GM13976 (cell line): ENCODE results near the gene DOCK8.
A peak's percentile ranks its signal among the peaks of the same experiment; 100 is the strongest.

ENCODE experiments used
- DNase-seq: peaks from one replicate; pipeline ENCODE4 v3.0.0; 2012; ENCODE audit warnings: low spot score
- in situ Hi-C: fragments of 300-500 bp; cut with MboI; formaldehyde crosslinking; loops from one replicate; pipeline ENCODE4 v1.12.0; 2022; ENCODE audit warnings: low sequenced_read_pairs, mixed read lengths, inconsistent platforms; ENCODE audit not compliant: unreplicated experiment
- TF ChIP-seq, protein P1 (sequence below): IDR thresholded peaks from 2 replicates; pipeline ENCODE4 v1.5.1; 2012; ENCODE audit warnings: borderline replicate concordance, mild to moderate bottlenecking; ENCODE audit not compliant: insufficient read depth; ENCODE audit errors: extremely low read depth, missing control alignments, control extremely low read depth

Gene DOCK8

DNA sequence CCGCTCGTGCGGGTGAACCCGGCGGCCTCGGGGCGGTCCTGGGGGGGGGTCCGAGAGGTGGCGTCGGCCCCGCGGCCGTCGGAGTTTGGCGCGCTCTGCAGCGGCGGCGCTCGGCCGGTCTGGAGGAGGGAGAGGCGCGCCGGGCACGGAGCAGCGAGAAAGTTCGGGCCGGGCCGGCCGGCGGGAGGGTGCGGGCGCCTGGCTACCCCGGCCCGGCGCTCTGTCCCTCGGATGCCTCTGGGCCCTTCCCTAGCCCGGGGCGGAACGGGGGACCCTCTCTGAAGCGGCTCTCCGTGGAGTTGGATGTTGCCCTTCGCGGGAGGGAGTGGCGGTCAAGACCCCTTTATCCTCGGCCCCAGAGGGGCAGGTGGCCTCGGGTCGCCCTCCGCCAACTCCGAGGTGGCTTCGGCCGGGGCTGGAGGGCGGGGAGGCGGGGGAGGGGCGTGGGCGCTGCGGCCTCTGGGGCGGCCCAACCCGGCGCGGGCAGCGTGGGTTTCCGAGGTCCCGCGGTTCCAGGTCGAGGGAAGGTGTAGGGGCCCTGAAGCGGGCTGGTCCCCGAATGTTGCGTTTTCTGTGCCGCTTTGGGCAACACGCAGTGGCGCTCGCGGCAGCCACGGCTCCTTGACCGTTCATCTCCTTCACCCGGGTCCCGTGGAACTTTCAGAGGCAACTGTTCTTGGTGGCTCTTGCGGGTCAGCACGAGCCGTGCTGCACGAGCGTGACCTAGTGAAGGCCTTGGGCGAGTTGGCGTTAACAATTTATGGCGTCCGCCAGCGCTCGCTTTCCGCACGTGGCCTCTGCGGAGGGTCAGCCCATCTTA lies 290.5 kb downstream of the DOCK8 start:
- DNase-seq: peak; percentile 50
- TF ChIP-seq, protein P1, sequence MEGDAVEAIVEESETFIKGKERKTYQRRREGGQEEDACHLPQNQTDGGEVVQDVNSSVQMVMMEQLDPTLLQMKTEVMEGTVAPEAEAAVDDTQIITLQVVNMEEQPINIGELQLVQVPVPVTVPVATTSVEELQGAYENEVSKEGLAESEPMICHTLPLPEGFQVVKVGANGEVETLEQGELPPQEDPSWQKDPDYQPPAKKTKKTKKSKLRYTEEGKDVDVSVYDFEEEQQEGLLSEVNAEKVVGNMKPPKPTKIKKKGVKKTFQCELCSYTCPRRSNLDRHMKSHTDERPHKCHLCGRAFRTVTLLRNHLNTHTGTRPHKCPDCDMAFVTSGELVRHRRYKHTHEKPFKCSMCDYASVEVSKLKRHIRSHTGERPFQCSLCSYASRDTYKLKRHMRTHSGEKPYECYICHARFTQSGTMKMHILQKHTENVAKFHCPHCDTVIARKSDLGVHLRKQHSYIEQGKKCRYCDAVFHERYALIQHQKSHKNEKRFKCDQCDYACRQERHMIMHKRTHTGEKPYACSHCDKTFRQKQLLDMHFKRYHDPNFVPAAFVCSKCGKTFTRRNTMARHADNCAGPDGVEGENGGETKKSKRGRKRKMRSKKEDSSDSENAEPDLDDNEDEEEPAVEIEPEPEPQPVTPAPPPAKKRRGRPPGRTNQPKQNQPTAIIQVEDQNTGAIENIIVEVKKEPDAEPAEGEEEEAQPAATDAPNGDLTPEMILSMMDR: no peak
- in situ Hi-C loops: no loop called here

GRCh38 chr9:505741-506059 lies 291.0 kb downstream of the DOCK8 start:
- DNase-seq: peak; percentile 28
- in situ Hi-C loops: no loop called here
- TF ChIP-seq, protein P1: no peak

DNA sequence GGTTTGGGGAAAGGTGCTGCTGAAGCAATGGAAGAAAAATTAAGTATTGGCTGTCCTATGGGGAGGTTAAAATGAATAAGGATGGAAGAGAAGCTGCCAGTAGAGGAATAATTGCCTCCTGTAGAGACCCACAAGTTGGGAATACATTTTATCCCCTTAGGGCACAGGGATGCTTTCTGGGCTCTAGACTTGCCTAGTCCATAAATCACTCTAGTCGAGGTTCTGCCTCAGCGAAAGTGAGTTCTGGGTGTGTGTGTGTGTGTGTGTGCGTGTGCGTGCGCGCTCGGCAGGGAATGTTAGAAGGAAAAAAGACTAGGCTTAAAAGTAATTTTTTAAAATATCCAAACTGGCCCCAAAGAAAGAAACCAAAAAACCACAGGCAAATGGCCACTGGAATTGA lies 291.6 kb downstream of the DOCK8 start:
- TF ChIP-seq, protein P1: no peak
- no peak for DNase-seq
- in situ Hi-C loops: no loop called here

- no peak for DNase-seq
- TF ChIP-seq, protein P1: no peak
- in situ Hi-C loops: no loop called here
Observed at GRCh38 chr9:511861-512260, 297.2 kb downstream of the DOCK8 start.

DNA sequence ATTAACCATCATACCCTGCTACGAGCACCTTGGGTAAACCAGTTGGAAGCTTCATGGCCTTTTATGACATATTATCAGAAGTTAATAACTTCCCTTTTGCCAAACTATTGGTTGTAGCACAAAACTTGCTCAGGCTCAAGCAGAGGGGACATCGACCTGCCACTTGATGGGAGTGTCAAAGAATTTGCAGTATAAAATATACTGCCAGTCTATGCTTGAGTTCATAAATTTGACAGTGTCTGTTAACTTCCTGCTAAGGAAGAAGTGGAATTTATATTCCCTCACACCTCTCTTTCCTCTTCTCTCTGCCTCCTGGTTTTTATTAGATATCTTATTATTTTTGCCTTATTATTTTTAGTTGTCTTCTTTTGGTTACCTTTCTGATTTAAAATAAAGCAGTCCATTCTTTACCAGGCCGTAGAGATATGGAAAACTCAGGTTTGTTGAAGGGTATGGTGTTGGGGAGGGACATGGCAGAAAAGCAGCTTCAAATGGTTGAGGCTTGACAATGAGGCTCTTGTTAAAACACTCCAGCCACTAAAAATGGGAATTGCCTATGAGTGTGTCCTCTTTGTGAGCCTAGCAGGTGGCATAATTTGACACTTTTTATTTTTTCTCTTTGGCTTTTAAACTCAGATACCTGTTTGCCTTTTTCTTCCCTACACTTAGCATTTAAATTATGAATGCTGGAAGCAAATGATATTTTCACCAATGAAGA lies 298.0 kb downstream of the DOCK8 start:
- in situ Hi-C loops: no loop called here

More for the DNA sequence above, 298.0 kb downstream of the DOCK8 start:
- TF ChIP-seq, protein P1: no peak
- DNase-seq: no peak
